HUDEP-2 (cell line): Measurements from ENCODE around the gene MORF4L1.
A peak's percentile ranks its signal among the peaks of the same experiment; 100 is the strongest.
"Not testable (repeated sequence)": the region's sequence is repeated elsewhere in the genome, so short reads cannot be mapped to it uniquely, and the experiment has no call there.

Experiments used
- DNase-seq, 76 experiments: peaks; one replicate each; lab custom pipeline; 2025; ENCODE audit not compliant: unreplicated experiment in 76 of 76; lab: John Stamatoyannopoulos, UW

MORF4L1 gene

GRCh38 chr15:78855746-78856145 lies 16.9 kb upstream of the MORF4L1 start:
- no peak for DNase-seq

DNA sequence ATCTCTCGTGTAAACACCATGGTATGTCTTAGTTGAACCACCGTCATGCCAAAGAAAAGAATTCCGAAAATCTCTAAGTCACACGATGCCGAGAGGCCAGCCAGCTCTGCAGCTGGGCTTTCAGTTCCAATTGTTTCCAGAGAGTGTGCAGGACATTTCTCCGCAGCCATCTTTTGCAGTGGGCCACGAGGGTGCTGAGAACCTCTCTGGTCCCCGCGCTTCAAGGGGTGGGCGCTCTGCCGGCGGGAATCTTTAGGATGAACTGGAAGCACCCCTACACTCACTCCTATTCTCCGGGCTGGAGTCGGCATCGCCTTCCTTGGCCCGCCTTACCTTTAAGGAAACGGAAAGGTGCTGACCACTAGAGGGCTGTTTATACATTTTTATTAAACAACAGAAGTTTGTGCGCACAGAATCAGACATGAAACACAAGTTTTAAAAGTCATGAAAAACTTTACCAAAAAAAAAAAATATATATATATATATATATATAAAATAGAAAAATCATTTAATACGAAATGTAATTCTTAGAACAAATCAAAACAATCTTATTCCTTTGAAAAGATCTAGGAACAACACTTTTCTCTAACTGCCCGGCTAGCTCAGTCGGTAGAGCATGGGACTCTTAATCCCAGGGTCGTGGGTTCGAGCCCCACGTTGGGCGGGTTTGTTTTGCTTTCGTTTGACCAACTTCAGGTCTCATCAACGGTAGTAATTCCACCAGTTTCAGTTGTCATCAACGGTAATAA lies 12.5 kb upstream of the MORF4L1 start:
- DNase-seq: peak in 72 of 76 experiments; percentile 11 to 81 (median 57)

DNA sequence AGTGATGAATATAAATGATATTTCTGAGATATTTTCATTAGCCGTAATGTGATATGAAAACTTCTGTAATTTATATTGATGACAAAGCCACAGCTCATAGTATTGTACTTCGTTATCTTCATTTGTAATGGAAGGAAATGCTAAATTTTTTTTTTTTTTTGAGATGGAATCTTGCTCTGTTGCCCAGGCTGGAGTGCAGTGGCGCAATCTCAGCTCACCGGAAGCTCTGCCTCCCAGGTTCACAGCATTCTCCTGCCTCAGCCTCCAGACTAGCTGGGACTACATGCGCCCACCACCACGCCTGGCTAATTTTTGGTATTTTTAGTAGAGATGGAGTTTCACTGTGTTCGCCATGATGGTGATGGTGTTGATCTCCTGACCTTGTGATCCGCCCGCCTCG lies 7.1 kb upstream of the MORF4L1 start:
- DNase-seq: not testable (repeated sequence)

GRCh38 chr15:78866031-78866430 lies 6.7 kb upstream of the MORF4L1 start:
- DNase-seq: not testable (repeated sequence)

DNA sequence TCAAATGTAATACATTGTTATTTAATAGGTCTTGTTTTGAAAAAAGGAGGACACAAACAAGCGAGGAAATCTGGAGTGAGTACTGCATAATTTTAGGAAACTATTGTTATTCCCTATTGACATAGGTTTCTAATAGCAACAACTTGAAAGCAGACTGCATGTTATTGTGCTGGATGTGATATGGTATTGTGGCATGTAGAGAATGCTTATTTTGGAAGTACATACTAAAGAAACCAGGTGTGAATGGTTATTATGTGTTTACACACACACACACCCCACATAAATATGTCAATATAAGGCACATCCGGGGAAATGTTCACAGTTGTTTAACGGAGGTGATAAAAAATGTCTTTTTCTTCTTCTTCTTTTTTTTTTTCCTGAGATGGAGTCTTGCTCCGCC lies 5.9 kb upstream of the MORF4L1 start:
- no peak for DNase-seq

- no peak for DNase-seq
Observed at GRCh38 chr15:78868366-78868765, 4.3 kb upstream of the MORF4L1 start.

DNA sequence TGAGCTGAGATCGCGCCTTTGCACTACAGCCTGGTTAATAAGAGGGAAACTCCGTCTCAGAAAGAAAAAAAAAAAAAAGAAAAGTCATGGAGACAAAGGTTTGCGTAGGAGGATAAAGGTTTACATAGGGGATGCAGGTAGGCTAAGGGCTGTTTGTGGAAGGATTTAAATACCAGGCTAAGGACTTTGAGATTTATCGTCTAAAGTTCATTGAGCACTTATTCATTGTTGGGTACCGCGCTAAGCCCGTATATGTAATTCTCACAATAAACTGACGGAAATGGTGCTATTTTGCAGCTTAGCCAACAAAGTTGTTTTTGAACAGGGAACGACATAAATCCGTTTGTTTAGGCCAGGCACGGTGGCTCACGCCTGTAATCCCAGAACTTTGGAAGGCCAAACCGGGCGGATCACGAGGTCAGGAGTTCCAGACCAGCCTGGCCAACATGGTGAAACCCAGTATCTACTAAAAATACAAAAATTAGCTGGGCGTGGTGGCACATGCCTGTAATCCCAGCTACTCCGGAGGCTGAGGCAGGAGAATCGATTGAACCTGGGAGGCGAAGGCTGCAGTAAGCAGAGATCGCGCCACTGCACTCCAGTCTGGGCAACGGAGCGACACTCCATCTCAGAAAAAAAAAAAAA lies 1.1 kb upstream of the MORF4L1 start:
- DNase-seq: not testable (repeated sequence)

- peak; percentile 28 to 90 (median 82) for DNase-seq
Observed at GRCh38 chr15:78872972-78873792, 492 bp downstream of the MORF4L1 start.

GRCh38 chr15:78873793-78874765 lies 1.4 kb downstream of the MORF4L1 start:
- peak in 12 of 76 experiments; percentile 4 to 54 (median 10) for DNase-seq

DNA sequence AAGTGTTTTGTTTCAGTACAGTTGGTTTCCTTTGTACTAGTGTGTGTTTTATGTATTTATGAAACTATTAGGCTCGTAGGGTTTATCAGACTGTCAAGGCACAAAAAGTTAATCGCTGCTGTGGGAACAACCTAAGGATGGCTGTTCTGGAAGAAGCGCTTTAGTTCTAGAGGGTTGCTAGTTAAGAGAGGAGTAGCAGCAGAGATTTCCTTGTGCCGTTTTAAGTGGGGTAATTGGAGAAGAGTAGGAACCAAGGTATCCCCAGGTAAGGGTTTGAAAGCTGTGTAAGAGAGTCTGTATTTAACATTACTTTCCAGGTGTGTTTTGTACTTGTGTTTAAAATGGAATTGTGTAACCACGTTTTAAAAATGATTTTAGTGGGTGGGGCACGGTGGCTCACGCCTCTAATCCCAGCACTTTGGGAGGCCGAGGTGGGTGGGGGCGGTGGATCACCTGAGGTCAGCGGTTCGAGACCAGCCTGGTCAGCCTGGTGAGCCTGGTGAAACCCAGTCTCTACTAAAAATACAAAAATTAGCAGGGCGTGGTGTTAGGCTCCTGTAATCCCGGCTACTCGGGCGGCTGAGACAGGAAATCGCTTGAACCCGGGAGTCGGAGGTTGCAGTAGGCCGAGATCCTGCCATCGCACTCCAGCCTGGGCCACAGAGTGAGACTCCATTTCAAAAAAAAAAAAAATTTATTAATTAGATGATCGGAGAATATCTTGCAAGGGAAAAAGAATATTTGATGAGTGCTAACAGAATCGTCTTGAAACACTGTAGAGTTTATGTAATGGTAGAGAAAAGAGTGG lies 2.6 kb downstream of the MORF4L1 start:
- no peak for DNase-seq

DNA sequence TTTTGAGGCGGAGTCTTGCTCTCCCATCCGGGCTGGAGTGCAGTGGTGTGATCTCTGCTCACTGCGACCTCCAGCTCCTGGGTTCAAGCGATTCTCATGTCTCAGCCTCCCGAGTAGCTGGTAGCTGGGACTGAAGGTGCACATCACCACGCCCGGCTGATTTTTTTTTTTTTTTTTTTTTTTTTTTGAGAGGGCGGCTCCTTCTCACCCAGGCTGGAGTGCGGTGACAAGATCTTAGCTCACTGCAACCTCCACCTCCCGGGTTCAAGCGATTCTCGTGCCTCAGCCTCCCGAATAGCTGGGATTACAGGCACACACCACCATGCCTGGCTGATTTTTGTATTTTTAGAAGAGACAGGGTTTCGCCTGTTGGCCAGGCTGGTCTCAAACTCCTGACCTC lies 4.3 kb downstream of the MORF4L1 start:
- DNase-seq: not testable (repeated sequence)

DNA sequence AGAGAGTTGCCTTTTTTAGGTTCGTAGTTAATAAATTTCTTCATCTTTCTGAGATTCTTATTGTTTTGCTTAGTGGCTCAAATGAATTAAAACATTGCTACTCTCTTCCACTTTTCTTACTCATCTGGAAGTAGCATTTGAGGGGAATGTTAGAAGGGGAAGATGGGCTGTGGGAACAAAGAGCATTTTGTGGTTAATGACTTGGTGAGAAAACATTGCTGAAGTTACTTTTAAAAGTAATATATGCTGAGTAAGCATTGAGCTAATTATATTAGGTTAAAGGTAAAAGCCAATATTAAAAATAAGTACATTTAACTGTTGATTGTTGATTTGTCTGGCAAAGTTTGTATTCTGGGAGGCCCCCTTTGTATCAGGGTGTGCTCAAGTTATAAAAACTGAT lies 5.7 kb downstream of the MORF4L1 start:
- DNase-seq: no peak

DNA sequence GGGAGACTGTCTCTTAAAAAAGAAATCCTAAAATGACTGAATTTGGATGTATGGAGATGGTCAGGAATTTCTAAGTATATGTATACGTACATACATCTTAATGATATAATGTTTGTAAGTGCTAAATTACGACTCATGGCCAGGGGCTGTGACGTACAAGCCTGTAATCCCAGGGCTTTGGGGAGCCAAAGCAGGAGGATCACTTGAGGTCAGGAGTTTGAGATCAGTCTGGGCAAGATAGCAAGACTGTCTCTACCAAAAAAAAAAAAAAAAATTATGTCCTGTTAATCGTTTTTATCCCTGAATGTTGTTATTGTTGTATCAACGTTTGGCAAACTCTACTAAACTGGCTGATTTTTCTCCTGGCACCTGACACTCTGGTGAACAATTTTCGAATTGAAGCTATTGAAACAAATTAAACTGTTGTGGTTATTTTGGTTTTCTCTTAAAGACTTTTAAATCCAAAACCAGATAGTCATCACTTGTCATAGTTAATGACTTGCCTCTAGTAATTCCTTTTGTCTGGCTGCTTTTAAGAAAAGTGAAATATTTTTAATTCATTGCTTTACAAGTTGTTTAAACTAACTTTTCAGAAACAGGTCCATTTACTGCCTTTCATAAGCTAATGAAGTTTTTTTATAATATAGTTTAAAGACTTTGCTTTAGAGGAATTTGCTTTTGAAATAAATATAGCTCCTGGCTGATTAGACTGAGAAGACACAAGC lies 7.0 kb downstream of the MORF4L1 start:
- no peak for DNase-seq

DNA sequence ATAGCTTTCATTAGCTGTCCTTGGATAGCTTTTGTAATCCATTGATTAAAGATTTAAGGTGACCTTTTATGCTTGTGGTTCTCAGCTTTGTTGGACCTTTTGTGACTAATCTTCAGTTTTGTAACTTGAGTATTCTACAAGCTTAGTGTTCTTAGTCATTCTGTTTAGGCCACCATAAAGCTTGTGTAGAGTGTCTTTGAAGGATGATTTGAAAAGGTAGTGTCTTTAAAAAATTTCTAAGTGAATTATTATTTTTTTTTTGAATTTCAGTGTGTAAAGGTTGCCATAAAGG lies 7.5 kb downstream of the MORF4L1 start:
- no peak for DNase-seq

- no peak for DNase-seq
Observed at GRCh38 chr15:78880813-78881212, 8.1 kb downstream of the MORF4L1 start.

DNA sequence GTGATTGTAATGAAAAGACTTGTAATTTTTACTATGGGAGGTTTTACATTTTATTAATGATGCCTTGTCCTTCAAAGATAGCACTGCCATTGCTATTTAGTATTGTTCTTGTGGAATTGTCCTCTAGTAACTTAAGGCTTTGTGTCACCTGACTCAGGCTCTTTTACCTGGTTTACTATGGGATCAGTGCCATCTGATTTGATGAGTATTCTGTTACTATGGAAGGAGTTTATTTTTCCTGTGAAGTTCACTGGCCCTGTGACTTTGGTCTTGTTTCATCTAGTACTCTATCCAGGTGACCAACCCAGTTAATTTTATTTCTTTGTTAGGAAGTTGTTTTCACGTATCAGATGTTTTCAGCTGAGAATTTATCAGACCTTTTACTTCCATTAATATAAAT lies 9.0 kb downstream of the MORF4L1 start:
- no peak for DNase-seq

DNA sequence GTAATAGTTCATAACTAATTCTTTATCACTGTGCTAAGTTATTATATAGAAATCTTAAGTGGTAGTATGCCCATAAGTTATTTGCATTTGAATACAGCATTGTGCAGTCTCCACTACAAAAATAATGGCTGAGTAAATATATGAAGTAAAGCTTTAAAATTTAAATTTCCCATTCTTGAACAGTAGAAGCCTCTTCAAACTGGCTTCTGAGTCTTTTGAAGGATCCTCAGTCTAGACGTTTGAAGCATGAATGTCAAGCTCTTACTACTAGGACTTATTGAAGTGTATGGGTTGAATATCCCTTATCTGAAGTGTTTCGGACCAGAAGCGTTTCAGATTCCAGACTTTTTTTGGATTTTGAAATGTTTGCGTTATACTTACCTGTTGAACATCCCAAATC lies 16.3 kb downstream of the MORF4L1 start:
- DNase-seq: no peak

- no peak for DNase-seq
Observed at GRCh38 chr15:78893538-78893937, 20.8 kb downstream of the MORF4L1 start.

- no peak for DNase-seq
Observed at GRCh38 chr15:78895471-78895870, 22.8 kb downstream of the MORF4L1 start.
